AG08396 (cell line): ENCODE data around the gene PRKCH.

ENCODE experiments used
- DNase-seq: peaks from one replicate; pipeline ENCODE4 v3.0.0; 2012; ENCODE audit warnings: low spot score, mixed read lengths

Gene PRKCH

DNA sequence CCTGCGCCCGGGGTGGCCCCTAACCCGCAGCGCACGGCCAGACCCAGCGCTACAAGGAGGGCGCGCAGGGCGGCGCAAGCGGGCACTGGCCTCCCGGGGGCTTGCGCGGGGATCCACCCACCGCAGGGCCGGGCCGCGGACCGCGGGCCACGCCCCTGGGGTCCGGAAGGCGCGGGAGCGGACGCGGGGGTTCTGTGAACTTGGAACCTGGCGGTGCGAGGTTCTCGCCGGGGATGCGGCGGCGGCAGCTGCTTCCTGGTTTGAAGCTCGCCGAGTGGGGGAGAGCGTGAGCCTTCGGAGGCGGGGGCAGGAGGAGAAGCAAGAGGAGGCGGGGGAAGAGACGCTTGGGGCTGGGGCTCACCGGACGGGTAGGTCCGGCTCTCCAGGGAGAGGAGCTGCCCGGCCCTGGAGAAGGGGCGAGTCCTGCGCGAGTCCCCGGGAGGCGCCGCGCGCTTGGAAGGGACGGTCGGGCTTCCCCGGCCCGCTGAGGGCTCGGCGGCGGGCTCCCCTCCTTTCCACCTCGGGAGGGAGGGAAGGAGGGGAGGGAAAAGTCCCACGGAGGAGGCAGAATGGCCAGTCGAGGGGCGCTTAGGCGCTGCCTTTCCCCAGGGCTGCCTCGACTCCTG is at the start of gene PRKCH:
Gene PRKCH (plus strand): TSS at position 195 of the 626 bp plus-strand sequence. CDS start 523 bp downstream, outside the sequence.
- DNase-seq, result peak; percentile 60

GRCh38 chr14:61277232-61277631 is 44.1 kb upstream of the PRKCH start:
- no peak for DNase-seq

DNA sequence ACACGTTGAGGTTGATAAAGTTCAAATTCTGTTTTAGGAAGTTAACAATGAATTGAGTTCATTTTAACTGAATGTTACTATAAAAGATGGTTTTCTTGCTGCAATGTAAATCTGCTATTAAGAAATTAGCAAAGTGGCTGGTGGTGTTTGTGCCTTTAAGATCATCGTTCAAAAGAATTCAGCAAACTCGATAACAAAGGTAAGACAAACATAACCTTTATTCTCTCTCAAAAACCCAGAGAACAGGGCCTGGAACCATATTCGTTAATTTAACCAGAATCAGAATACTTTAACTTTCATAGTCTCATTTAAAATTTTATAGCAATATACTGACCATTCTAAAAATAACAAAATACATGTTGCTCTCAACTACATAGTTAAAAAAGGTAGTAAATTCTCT is 43.6 kb upstream of the PRKCH start:
- DNase-seq, result no peak

DNA sequence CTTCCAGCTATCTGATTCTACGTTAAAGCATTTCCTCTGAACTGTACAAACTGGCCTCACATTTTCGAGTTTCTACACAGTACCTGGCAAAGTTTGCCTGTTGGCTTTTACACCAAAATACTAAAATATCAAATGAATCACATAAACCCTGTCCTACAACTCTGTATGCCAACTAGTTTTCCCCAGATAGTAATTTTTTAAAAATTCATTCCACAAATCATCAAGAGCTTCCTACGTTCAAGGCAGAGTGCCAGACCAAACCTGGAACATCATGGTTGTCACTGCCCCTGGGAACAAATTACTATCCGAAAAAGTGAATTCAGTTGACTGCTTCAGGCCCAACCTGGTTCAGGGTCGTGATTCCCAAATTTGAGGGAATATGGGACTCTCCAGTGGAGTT is 42.3 kb upstream of the PRKCH start:
- DNase-seq, result no peak

DNA sequence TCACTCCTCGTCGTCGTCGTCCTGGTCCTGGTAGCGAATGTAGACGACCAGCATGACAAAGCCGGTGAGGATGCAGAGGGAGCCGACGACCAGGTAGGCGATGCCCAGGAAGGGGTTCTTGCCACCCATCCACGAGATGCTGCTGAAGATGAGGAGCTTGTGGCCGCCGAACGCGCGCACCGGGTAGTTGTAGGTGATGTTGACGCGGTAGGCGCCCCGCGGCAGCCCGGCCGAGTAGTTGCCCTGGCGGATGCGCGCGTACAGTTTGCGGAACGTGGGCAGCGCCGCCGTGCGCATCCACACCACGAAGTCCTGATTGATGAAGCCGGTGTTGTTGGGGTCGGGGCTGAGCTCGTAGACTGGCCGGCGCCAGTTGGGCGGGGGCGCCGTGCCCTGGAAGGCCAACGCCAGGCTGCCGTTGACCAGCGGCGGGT is 41.3 kb upstream of the PRKCH start:
- DNase-seq, result no peak

GRCh38 chr14:61280526-61281185 is 40.7 kb upstream of the PRKCH start:
- DNase-seq, result peak; percentile 44

DNA sequence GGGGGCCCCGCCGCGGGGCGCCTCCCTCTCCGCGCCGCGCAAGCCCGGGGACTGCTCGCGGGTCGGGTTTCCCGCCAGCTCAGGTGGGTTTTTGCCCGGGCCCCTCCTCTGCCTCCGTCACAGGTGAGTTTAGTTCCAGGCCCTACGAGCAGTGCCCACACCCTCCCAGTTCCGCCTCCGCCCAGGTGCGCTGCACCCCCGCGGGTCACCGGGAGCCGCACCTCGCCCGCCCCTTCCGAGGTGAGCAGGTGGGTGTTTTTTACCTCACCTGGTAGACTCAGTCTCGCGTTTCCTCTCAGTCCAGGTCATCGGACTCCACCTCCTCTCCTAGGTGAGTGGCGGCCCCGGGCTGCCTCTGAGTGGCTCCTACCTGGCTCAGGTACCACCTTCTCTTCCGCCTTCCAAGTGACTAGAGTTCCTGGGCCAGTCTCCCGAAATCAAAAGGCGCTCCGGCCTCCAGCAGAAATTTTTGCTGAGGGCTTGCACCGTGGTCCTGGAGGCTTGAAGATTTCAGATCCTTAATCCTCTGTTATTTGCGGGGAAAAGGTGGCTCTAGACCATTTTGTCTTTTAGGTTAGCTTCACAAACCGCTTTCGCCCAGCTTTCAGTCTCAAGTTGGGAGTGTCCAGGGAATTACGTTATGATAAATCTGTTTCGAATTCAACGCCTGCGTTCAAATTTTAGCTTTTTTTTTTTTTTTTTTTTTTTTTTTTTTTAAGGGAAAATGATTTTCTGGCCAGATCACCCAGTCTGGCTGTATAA is 40.0 kb upstream of the PRKCH start, which contains the start of gene TMEM30B:
Gene TMEM30B (minus strand): TSS at position 153 of the 762 bp plus-strand sequence. CDS start 191 bp downstream, outside the sequence.
- DNase-seq, result no peak

DNA sequence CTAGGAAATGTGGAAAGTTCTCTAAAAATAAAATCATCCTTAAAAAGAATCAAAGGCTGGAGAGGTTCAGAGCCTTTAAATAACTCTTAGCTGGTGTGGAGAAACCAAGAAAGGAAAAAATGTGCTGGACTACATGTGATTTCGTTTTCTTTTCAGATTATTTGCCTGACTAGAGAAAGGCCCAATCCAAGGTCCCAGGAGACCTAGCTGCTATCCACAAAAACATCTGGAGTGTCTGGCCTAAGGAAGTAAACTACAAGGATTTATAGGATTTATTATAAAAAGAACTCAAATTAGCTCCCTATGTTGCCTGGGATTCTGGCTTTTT is 39.5 kb upstream of the PRKCH start:
- no peak for DNase-seq

GRCh38 chr14:61282746-61283145 is 38.6 kb upstream of the PRKCH start:
- DNase-seq, result no peak

GRCh38 chr14:61284001-61284400 is 37.4 kb upstream of the PRKCH start:
- no peak for DNase-seq

GRCh38 chr14:61285364-61285763 is 36.0 kb upstream of the PRKCH start:
- no peak for DNase-seq

GRCh38 chr14:61287196-61287595 is 34.2 kb upstream of the PRKCH start:
- no peak for DNase-seq

DNA sequence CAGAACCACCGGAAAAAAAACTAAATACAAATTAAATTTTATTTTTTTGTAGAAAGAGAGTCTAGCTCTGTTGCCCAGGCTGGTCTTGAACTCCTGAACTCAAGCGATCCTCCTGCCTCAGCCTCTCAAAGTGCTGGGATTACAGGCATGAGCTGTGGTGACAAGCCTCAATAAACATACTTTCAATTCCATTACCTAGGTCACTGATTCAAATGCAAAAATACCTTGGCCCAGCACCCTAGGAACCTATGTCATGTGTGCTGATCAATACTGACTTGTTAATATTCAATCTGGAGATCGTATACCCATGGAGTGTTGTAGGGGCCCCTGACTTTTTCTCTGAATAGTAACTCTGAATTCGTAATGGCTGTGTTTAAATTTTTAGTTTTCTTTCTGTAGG is 33.2 kb upstream of the PRKCH start:
- DNase-seq, result no peak

DNA sequence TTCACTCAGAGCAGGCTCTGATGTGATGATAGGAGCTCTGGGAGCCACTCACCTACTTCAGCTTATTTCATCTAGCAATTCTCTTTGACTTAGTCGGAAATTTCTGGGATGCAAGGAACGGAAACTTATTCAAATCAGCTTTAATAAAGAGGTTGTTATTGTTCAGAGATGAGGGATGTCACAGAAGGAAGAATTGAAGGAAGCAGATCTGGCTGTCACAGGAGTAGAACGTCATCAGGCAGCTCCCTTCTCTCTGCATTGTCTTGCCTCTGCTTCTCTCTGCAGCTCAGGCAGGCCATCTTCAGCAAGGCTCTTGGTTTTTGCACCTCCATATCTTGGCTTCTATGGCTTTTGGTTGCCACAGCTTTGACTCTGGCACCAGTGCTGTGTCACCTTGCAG is 32.7 kb upstream of the PRKCH start:
- no peak for DNase-seq

GRCh38 chr14:61290701-61291100 is 30.7 kb upstream of the PRKCH start:
- DNase-seq, result no peak

DNA sequence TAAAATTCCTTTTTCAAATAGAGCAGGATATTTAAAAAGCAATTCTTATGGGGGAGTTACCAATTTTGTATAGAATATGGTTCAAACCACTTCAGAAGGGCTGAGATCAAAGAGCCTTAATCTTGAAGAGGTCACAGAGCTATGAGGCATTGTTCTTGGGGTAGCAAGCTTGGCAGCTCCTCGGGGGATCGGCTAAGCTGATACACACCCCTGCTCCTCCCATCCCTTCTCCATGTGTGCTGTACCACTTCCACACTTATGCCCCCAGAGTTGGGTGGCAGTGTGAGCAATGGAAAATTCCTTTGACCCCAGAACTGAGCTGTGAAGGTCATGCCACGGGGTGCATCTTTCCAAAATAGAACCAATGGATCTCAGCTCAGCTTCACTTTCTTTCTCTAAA is 25.2 kb upstream of the PRKCH start:
- DNase-seq, result no peak

DNA sequence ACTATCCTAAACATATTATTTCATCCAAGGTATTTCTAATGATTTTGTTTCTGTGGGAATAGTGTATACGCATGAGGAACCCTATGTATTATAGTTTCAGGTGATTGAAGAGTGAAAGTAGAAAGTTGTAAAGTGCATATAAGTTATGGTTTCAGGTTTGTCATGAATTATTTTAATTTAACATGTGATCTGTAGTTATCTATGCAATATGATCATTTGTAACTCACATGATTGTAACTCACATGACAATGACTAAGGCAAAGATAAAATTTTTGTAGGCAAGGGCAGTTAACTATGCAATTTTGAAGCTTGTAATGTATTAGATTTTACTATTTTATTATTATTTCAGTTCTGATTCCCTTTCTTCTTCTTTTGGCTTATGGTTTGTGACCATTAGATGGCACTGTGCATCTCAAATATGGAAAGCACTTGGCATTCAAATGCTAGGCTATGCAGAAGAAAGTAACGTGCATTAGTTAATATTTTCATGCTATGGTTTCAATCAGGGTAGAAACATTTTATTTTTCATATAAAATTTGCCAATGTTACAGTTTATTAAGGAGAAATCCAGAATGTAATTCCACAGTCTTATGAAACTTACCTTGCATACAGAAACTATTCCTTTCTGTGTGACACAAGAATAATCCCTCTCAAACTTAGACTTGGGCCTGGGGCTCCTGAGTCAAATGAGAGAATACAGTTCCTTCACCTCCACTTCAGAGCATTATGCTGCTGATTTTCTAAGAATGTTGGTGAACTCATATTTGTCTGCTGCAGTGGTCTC is 24.5 kb upstream of the PRKCH start:
- DNase-seq, result no peak

DNA sequence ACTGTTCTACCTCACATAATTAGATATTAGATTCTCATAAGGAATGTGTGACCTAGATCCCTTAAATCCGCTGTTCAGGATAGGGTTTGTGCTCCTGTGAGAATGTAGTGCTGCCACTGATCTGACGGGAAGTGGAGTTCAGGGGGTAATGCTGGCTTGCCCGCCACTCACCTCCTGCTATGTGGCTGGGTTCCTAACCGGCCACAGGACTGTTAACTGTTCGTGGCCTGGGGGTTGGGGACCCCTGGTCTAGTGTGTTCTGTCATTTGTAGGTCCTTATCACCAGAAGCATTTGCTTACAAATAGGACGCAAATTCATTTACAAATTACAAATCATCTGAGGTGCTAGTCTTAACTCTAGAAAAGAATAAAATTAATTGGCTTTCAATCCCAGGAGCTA is 23.8 kb upstream of the PRKCH start:
- no peak for DNase-seq

- no peak for DNase-seq
These were observed 22.6 kb upstream of the PRKCH start for GRCh38 chr14:61298824-61299223.

- DNase-seq, result no peak
These were observed 21.2 kb upstream of the PRKCH start for GRCh38 chr14:61300209-61300608.

- no peak for DNase-seq
These were observed 20.6 kb upstream of the PRKCH start for GRCh38 chr14:61300754-61301153.

DNA sequence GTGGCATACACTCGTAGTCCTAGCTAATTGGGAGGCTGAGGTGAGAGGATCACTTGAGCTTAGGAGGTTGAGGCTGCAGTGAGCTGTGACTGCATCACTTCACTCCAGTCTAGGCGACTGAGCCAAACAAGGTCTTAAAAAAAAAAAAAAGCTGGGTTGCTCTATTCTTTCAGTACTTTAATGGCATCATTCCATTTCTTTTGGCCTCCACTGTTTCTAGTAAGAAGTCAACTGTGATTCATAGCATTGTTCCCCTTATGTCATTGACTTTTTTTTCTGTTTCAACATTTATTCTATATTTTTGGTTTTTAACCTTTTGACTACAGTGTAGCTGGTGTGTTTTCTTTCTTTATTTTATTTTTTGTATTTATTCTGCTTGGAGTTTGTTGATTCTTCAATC is 16.7 kb upstream of the PRKCH start:
- no peak for DNase-seq
